Measurements from ENCODE around the gene C11orf42.
A peak's percentile ranks its signal among the peaks of the same experiment; 100 is the strongest.
"Not testable (repeated sequence)": the region's sequence is repeated elsewhere in the genome, so short reads cannot be mapped to it uniquely, and the experiment has no call there.

Gene C11orf42

DNA sequence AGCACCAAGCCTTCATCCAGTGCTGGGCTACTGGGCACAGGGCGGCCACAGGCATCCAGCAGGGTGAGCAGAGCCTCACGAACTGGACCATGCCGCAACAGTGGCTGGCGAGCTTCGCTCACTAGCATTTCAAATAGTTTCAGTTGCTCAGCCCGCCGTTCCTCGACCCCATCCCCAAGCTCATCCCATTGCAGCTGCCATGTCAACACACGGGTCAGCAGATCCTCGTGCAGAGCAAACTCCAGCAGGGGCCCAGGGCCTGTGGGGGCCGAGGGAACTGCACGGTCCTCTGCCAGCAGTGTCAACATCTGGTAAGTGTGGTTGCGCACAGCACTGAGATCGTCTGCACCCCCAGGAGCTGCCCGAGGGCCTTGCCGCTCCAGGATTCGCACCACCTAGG lies 18.5 kb downstream of the C11orf42 start:
- DNase-seq: no peak

DNA sequence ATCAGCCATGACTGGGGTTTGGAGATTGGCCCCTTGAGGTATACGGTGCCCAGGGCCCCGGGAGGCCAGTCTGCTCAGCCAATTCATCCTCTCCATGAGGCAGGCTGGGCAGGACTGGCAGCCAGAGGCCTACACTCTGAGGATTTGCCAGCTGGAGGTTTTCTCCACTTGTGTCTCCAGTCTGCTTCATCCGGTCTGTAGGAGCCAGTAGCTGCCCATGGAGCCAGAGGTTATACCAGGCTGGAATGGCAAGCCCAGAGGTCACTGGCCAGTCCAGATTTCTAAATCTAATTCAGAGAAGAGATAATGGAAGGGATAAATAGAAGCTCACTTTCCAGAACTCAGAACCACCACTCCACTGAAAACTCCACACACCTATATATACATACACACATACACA lies 19.1 kb downstream of the C11orf42 start:
- DNase-seq: no peak

DNA sequence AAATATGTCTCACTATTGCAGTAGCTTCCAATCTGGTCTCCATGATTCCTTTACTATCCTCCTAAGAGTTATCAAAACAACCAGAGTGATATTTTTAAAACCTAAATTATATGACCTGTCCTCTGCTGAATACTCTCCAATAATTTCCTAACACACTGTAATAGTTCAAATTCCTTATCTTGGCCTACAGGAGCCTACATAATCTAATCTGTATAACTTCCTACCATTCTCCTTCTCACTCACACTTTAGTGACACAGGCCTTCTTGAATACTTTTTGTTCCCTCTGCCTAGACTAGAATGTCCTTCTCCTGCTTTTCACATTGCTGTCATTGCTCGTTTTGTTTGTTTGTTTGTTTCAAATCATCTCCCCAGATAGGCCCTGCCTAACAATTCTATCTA lies 19.7 kb downstream of the C11orf42 start:
- DNase-seq: no peak

DNA sequence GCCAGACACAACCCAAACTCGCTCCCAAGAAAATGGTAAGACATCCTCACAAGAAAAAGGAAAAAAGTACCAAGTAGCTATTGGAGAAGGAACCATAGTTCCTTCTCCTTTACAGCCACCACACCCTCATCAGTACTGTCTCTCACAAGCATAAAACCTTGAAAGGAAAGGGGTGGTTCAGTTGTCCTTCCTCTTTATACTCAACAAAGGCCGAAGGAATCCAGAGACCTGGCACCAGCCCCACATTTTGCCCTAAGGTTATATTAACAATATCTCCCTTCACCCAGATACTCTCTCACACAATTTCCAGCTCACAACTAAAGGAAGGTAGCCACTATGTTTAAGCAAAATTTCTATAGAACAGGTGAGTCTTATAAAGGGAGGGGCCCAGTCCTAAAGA lies 20.5 kb downstream of the C11orf42 start:
- DNase-seq: no peak

DNA sequence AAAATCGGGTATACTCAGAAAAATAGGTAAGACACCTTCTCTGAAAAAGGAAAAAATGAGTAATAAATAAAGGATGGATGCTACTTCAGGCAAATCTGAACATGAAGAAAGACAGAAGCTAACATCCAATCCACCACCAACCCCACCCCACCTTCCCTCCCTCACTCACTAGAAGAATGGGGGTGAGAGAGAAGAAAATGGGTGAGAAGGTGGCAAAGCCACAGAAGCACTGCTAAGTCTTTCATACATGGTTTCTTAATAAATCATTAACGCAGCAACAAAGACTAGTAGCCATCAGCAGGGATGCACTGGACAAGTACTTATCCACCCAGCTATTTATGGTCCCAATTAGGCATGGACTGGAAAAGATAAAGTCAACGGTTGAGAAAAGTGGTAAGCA lies 23.2 kb downstream of the C11orf42 start:
- DNase-seq: no peak

DNA sequence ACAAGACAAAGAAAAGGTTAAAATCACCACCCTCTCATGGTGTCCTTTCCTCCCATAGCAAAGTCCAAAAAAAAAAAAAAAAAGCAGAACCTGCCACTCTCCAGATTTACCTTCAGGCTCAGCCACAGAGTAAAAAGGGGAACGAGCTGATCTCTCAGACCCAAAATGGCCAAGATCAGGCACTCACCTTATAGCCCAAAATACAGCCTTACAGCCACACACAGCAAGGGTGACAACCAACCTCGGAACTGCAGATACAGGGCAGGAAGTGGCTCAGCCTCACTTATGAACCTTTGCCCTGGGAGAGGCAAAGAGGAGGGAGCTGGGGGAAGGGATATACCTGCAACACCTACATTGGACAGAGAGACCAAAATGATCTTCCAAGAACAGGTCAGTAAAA lies 24.6 kb downstream of the C11orf42 start:
- DNase-seq: no peak

DNA sequence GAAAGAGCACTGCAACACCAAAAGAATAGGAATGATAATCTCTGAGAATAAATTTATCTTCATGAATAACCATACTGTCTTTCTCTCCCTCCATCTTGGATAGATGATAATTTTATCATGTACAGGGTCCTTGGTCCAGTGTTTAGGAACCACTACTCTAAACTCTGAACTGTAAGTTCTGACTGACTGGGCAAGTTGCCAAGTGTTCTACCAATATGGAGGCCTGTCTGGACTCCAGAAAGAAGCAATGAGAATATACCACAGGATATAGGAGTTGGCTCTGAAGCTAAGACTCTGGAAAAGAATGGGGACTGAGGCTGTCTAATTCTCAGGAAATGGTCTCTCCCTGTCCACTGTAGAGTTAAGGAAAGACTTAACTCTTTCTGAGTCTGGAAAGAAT lies 27.5 kb downstream of the C11orf42 start:
- no peak for DNase-seq

DNA sequence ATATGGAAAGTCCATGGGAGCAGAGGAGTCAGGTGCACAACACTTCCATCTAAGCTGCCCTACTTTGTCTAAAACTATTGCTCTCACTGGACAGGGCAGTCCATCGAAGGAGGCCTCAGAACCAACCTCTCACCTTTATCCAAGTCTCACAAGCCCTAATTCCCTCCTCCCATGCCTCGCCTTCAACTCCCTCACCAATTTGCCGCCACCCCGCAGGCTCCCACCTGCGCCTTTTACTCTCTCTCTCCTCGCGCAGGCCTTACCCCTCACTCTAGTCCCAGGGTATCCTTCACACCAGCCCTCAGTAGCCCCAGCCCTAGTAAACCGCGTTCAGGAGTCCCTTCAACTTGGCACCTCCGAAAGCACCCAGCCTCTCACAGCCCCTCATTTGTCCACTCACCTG lies 28.6 kb downstream of the C11orf42 start:
- DNase-seq: no peak

DNA sequence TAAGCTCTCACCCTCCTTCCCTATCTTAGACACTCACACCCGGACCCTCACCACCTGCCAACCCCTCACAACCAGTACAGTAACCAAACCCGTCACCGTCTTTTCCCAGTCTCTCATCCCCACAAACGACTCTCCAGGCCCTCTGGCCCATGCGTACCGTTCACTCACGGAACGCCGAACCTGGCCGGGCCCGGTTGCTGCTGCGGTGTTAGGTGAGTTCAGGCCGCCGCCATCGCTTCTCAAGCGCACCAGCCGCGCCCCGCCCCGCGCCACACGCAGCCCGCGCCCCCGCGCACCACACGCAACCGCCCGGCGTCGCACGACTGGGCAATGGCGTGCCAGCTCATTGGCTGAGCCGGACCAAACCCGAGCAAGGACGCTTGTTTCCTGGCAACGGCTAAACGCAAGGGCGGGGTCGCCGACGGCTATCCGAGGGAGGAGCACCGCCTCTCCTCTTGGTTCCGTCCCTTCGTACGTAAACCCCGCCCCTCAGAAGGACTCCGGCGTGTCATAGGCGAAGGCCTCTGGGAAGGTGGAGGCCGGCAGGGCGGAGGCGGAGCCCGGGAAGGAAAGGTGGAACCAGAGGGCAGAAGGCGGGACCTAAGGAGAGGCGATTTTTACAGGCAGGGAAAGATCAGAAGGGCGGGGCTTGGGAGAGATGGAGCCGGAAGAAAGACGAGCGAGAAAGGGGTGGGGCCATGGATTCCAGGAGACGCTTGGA lies 29.2 kb downstream of the C11orf42 start, which contains the start of gene FHIP1B:
FHIP1B (minus strand) TSS at position 250 of the 721 bp plus-strand sequence. CDS start 10,120 bp downstream, outside the sequence.
- peak; percentile 97 for DNase-seq

DNA sequence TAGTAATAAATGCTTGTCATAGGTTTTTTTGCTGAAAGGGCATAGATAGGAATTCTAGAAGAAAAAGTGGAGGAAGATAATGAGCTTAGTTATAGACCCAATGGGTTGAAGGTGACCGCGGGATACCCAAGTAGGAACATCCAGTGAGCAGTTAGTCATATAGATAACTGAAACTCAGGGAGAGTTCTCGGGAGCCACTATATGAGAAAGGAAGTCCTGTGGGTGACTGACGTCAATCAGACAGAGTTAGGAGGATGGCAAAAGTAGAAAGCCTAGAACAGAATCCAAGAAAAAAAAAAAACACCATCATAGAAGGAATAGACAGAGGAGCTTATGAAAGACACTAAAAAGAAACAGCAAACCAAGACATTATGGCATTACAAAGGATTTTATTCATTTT lies 31.9 kb downstream of the C11orf42 start:
- no peak for DNase-seq

DNA sequence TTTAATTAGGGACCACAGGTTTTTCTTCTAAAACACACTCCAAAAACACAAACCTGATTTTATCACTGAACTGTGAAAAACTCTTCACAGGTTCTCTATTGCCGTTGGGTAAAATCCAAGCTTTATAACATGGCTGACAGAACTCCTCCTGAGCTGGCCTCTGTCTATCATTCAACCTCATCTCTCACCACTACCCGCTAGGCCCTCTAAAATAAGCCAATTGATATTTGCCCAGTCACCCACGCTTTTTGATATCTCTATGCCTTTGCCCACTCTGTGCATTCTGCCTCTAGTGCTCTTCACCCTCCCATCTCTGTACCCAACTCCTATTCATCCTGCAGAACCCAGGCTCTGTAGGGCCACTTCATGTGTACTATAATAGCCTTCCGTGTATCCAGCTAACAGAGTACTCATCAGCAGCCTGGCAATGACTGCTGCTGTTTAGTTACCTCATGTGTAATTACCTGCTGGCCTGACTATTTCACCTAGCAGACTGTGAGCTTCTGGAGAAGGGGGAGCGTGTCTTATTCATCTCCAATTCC lies 32.5 kb downstream of the C11orf42 start:
- DNase-seq: no peak

DNA sequence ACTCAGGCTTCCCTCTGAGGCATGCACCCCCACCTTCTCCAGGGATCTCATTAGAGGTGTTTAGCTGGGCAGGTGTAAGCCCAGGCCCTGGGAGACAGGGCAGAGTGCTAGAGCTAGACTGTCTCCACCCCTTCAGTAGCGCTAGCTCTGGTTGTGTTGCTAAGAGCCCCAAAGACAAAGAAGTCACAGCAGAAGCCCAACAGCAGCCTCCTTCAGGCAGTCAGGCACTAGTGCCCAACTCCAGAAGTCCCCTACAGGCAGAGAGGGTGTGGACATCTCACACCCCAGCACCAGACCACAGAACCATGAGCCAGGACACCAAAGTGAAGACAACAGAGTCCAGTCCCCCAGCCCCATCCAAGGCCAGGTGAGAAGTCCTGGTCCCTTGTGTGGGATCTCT lies 33.5 kb downstream of the C11orf42 start, which contains the start of gene CNGA4:
CNGA4 (plus strand) TSS at position 188 of the 400 bp plus-strand sequence; CDS start at position 306, 118 bp downstream.
- no peak for DNase-seq

DNA sequence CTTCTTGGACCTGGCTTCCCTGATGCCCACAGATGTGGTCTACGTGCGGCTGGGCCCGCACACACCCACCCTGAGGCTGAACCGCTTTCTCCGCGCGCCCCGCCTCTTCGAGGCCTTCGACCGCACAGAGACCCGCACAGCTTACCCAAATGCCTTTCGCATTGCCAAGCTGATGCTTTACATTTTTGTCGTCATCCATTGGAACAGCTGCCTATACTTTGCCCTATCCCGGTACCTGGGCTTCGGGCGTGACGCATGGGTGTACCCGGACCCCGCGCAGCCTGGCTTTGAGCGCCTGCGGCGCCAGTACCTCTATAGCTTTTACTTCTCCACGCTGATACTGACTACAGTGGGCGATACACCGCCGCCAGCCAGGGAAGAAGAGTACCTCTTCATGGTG lies 34.8 kb downstream of the C11orf42 start:
- DNase-seq: no peak

DNA sequence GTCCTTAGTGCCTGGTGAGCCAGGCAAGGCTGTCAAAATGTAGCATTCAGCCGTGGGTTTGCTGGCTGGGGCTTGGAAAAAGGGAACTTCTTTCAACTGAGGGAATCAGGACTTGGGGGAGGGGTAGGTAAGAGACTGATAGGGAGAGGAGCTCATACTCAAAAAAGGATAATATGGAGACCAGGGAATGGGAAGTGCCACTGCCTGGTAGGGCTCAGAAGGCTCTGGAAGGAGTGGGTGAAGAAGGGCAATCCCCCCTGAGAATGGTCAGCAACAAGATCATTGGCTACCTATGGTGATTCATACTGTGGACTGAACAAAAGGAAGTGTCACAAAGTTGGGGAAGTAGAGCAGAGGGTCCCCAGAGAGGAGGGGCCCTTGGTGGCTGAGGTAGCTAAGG lies 35.4 kb downstream of the C11orf42 start:
- DNase-seq: no peak

DNA sequence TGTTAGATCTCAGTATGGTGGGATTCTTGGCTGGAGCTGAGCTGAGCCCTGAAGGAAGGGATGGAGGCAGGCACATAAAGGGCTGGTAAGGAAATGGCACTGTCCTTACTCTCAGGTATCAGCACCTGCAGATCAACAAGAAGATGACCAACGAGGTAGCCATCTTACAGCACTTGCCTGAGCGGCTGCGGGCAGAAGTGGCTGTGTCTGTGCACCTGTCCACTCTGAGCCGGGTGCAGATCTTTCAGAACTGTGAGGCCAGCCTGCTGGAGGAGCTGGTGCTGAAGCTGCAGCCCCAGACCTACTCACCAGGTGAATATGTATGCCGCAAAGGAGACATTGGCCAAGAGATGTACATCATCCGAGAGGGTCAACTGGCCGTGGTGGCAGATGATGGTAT lies 36.0 kb downstream of the C11orf42 start:
- DNase-seq: no peak

DNA sequence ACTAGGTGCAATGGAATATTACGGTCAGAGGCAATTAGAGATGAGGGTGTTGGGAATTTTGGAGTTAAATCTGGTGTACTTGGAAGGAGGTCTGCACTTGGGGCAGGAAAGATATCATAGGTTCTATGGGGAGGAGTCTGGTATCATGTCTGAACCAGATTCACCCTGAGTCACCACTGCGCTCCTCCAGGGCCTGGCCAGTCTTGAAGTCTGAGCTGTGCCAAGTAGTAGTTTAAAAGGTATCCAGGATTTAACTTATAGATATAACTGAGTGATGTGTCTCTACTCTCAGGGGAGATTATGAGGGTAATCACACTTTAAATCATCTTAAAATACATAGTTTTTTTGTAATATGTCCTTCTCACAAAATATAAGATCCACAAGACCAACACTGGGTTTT lies 40.2 kb downstream of the C11orf42 start:
- DNase-seq: no peak

DNA sequence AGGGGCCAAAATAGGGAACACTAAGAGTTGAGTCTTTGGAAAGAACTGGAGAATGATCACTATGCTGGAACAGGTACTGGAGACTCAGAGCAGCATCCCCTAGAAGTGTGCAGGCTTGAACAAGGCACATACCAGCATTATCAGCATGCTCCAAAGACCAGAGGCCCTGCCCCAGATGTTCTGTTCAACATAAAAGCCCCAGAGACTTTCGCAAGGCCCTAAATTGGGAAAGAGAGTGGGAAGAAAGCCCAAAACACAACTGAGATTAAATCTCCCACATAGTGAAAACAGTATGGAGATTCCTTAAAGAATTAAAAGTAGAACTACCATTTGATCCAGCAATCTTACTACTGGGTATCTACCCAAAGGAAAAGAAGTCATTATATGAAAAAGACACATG lies 42.9 kb downstream of the C11orf42 start:
- DNase-seq: no peak

DNA sequence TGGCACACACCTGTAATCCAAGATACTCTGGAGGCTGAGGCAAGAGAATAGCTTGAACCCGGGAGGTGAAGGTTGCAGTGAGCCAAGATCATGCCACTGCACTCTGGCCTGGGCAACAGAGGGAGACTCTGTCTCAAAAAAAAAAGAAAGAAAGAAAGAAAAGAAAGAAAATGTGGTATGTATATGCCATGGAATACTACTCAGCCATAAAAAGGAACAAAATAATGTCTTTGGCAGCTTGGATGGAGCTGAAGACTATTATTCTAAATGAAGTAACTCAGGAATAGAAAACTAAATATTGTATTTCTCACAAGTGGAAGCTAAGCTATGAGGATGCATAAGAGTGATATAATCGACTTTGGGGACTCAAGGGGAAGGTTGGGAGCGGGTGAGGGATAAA lies 43.5 kb downstream of the C11orf42 start:
- not testable (repeated sequence) for DNase-seq

DNA sequence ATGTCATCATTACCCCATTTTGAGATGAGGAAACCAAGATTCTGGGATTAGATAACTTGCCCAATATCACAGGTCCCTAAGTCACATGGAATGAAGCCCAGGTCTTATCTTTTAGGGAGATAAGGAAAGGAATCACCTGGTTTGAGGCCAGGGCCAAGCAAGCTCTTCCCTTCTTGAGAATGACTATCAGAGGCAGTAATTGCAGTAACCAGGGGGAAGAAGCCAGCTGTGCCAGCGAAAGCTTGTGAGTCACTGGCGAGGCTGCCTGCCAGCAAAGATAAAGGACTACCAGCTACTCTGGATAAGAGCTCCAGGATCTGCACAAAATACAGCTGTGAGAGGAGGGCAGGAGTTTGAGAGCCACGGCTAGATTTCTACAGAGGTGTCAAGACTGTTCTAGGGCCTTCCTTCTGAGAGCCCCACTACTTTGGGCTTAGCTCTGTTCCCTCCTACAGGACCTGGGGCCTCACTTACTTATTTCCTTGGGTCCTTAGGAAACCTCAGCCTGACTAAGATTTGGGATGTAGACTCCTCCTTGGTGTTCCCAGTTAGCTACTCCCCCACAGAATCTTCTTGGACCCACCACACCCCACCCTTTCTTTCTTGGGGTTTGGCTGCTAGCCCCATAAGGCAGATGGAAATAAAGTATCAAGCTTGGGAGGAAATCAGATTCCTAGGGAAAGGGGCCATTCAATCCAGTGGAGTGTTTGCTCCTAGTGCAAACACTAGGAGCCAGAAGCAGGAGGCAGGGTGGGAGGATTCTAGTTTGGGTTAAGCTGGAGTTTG lies 44.6 kb downstream of the C11orf42 start:
- no peak for DNase-seq

DNA sequence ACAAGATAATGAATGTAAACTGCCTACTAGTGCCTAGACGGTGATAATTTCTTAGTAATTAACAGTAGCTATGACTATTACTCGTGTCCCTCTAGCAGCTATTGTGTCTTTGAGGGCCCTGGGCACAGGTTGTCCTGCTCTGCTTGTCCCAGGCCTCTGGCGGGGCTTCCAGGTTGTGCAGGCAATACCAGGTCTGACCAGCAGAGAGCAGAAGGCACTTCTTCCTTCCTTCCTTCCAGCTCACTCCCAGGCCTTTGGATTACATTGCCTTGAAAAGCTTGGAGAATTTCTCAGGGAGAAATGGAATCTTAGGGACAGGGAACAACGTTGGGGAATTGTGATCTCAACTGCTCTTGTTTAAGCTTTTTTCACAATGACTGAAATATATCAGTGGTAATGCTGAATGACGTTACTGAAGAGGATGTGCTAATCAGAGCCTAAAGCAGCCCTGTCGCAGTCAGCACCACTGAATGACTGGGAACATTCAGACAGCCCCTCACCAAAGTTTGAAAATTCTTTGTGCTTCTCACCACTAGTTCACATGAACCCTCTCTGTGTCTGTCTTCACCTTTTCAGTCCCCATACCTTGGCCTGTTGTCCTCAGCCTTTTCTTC lies 45.9 kb downstream of the C11orf42 start:
- peak; percentile 13 for DNase-seq

DNA sequence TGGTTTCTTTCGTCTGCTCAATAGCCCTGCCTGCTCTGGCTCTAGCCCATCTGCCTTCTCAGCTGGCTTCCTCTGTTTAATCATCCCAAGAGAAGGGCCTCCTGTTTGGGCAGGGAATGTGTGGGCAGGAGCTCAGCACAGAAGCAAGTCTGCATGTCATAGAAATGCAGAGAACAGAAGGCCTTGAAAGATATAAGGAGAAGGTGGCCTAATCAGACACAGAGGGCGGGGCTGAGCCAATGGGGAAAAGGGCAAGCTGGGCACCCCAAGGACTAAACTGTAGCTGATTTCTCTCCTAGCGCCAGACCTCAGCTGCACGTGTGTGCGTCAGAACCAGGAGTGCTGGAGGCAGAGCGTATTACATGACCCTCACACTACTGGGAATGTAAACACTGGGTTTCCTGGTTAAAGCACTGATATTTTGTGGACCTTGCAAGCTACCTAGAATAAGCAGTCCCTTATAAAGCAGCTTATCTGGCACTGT lies 46.7 kb downstream of the C11orf42 start:
- DNase-seq: no peak

DNA sequence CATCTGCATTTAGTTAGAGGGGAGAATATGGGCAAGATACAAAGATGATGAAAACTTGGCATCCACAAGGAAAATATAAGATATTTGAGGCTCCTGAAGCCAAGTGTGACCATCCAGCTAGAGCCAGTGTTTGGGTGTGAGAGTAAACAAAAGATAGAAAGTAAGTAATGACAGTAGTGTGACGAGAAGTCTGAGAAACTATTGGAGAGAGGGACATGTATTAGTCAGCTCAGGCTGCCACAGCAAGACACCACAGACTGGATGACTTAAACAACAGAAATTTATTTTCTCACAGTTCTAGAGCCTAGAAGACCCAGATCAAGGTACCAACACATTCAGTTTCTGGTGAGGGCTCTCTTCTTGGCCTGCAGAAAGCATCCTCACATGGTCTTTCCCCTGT lies 47.8 kb downstream of the C11orf42 start:
- DNase-seq: no peak

DNA sequence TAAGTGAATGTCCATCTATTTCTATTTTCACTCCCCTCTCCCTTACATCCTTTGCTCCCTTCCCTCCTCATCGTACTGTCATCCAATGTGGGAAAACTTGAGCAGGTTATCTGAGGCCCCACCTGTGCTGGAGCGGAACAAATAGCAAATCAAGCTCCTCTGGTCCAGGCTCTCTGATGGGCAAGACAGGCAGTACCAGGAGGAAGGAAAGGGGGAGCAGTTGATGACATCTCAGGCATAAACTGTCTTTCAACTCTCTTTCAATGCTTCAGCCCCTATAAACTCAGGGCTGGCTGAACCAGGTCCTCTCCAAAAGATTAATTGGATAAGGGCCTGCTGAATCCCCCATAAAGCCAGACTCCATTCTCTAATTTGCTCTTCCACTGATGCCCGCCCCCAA lies 52.8 kb downstream of the C11orf42 start:
- no peak for DNase-seq

Measured in NCI-H1694 treated with DMSO at 0.1 percent for 48 hours (cell line).